Fibroblast of lung (primary cell): ENCODE data around the gene CEACAM20.

Experiments used
- CTCF ChIP-seq, 2 donors: IDR thresholded peaks in 1 of 2; conservative IDR thresholded peaks in 1 of 2; 1 replicate in 1 of 2; 2 replicates in 1 of 2; pipeline ENCODE4 v1.5.1; 2011 to 2012; ENCODE audit warnings: low read length in 2 of 2, control low read depth in 1 of 2, inconsistent platforms in 1 of 2, low read depth in 1 of 2, mild to moderate bottlenecking in 1 of 2
- EZH2 ChIP-seq: IDR thresholded peaks from 2 replicates; pipeline ENCODE4 v1.5.1; 2012; ENCODE audit warnings: low read length, control low read depth, mild to moderate bottlenecking; ENCODE audit errors: missing control alignments

- TF ChIP-seq CTCF (conservative IDR thresholded peaks at IDR 0.05 in 1 of 2, IDR thresholded peaks at IDR 0.05 in 1 of 2; ENCODE audit: low read depth in 1 of 2, low read length in 2 of 2) (no peak), EZH2 (no peak)
These were observed 32.8 kb downstream of the CEACAM20 start for GRCh38 chr19:44496711-44497110.
